GM19099 (cell line): ENCODE results near the gene PTGR1.

Source experiments
- POLR2A ChIP-seq: IDR thresholded peaks from 3 replicates; pipeline ENCODE4 v1.6.1; 2011; ENCODE audit warnings: low read depth; ENCODE audit not compliant: insufficient read length; ENCODE audit errors: extremely low read depth

Gene PTGR1

DNA sequence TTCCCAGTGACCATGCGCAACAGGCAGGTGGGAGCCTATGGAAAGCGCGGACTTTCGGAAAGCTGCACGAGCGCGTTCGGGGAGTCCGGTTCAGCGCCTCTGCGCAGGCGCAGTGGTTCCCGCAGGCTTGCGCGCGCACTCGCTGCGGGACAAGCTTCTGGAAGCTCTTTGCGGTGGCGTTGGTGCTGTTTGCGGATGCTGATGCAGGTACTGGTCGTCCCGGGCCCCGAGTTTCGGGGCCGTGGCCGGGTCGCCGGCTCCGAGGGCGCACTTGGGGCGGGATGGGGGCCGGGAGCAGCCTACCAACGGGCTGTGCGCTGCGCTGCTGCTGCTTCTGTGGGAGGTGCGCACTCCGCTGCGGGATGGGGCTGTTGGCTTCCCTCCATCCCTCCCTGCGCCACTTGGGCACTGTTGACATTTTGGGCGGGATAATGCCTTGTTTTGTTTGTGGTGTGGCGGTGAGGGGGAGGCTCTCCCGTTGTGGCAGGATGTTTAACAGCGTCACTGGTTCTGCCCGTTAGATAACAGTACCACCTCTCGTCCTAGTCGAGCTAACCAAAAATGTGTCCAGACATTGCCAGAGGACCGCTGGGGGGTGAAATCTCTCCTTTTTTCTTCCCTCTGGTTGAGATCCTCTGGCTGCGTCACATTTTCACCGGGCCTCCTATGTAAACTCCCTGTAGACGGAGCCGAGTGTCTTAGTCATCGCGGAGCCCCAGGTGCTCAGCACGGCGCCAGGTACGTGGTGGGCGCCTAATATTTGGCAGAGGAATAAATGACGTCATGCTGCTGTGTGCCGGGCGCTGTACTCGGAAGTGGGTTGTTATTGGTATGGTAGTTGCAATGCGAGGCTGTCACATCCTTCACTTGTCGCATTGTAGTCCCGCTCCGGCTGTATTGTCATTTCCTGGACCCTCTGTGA lies 74.1 kb downstream of the PTGR1 start, which contains the start of gene ZNF483:
ZNF483 (plus strand) TSS at position 124 of the 922 bp plus-strand sequence. CDS start 2,217 bp downstream, outside the sequence.
- no peak for TF ChIP-seq POLR2A

DNA sequence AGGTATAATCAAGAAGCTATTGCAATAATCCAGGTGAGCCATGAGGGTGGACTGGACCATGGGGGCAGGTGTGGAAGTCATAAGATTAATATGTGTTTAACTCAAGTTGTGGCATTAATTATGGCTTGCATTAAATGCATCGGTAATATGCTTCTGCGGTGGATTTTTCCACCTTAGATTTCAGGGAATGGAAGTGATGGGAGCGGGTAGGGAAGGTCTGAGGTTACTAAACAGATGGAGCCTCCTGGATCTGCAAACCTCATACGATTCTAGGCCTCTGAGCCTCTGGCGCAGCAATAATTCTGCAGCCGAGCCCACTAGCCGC lies 74.8 kb downstream of the PTGR1 start:
- no peak for TF ChIP-seq POLR2A

DNA sequence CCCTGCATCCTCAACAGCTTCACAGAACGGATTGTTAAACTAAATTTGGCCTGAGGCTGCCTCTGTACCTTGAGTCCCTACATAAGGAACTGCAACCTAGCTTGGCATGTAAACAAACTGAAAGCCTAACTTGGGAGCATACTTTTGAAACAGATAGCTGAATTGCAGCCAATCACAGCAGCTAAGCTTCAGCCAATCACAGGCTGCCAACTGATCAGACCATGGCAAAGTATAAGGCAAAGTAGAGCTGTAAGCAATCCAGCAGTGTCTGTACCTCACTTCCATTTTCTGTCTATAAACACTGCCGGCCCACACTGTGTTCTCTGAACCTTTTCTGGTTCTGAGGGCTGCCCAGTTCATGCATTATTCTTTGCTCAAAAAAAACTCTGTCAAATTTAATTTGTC lies 83.4 kb downstream of the PTGR1 start:
- TF ChIP-seq POLR2A, result no peak

DNA sequence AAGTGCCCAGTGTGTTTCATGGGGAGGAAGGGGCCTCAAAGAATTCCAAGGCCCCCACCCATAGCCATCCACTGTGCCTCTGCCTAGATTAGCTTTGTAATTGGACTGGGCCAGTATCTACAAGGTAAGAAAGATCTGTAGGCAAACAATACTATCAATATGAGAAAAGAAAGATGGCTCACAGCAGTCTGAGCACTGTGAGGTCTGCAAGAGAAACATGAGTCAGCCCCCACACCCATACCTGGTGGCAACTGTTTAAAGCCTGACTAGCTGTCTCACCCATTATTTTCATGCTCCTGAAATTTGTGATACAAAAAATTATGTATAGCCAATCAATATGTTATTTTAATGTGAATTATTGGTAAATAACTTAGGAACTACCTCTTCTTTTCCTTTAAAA lies 84.5 kb downstream of the PTGR1 start:
- no peak for TF ChIP-seq POLR2A
